T-helper 9 cell (primary cell): ENCODE measurements around the gene RREB1.

Experiments used
- DNase-seq: peaks from one replicate; pipeline ENCODE4 v3.0.0-alpha.2; 2020
- total RNA-seq, 2 donors: gene quantifications; one replicate each; lab custom pipeline; 2026; lab: John Stamatoyannopoulos, UW

Gene RREB1, protein sequence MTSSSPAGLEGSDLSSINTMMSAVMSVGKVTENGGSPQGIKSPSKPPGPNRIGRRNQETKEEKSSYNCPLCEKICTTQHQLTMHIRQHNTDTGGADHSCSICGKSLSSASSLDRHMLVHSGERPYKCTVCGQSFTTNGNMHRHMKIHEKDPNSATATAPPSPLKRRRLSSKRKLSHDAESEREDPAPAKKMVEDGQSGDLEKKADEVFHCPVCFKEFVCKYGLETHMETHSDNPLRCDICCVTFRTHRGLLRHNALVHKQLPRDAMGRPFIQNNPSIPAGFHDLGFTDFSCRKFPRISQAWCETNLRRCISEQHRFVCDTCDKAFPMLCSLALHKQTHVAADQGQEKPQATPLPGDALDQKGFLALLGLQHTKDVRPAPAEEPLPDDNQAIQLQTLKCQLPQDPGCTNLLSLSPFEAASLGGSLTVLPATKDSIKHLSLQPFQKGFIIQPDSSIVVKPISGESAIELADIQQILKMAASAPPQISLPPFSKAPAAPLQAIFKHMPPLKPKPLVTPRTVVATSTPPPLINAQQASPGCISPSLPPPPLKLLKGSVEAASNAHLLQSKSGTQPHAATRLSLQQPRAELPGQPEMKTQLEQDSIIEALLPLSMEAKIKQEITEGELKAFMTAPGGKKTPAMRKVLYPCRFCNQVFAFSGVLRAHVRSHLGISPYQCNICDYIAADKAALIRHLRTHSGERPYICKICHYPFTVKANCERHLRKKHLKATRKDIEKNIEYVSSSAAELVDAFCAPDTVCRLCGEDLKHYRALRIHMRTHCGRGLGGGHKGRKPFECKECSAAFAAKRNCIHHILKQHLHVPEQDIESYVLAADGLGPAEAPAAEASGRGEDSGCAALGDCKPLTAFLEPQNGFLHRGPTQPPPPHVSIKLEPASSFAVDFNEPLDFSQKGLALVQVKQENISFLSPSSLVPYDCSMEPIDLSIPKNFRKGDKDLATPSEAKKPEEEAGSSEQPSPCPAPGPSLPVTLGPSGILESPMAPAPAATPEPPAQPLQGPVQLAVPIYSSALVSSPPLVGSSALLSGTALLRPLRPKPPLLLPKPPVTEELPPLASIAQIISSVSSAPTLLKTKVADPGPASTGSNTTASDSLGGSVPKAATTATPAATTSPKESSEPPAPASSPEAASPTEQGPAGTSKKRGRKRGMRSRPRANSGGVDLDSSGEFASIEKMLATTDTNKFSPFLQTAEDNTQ (N-terminal part only)
- 79.1 to 107 reads per million in 2 donors for total RNA-seq

- peak; percentile 48 for DNase-seq
Observed at GRCh38 chr6:7107578-7108195, at the start of gene RREB1. Gene RREB1 (plus strand): TSS chr6:7107961. CDS start chr6:7181912, 73,951 bp downstream.

GRCh38 chr6:7058250-7058923, 49.4 kb upstream of the RREB1 start:
- no peak for DNase-seq

DNA sequence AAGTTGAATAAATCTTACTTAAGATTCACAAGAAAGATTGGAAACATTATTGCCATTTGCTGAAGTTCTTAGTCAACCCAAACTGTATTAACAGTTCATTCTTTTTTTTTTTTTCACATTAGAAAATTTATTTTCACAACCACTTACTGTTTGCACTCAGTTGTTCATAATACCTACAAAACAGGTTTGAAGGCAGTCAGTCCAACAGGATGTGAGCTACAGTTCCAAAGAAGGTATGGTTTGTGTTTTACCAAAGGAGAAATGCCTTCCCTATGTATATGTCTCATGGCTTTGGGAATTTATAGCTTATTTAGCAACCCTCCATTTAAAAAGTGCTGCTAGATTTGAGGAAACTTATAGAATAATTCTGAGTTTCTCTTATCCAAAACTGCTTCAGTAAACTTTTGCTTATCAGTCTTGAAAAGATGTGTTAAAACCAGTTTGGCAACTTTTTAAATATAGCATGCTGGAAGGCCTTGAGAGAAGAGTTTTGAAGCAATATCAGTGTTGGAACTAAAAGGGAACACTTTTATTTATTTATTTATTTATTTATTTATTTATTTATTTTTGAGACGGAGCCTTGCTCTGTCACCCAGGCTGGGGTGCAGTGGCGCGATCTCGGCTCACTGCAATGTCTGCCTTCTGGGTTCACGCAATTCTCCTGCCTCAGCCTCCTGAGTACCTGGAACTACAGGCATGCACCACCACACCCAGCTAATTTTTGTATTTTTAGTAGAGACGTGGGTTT, 46.8 kb upstream of the RREB1 start:
- DNase-seq, result no peak

- DNase-seq, result no peak
Observed at GRCh38 chr6:7062451-7063162, 45.2 kb upstream of the RREB1 start.

GRCh38 chr6:7067305-7067704, 40.5 kb upstream of the RREB1 start:
- DNase-seq, result no peak

DNA sequence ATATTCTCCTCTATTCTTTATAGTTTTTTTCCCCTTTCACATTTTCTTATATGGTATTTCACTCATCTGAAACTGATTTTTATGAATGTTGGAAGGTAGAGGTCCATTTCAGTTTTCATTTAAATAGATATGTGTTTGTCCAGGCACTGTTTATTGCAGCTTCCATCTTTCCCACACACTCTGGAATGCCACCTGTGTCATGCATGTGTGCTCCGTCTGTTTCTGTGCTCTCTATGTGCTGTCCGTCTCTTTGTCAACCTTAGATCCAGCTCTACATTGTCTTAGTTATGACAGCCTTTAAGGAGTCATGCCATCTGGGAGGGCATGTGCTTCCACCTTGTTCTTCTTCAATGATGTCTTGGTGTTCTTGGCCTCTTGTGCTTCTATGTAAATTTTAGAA, 36.4 kb upstream of the RREB1 start:
- no peak for DNase-seq

- DNase-seq, result no peak
Observed at GRCh38 chr6:7073082-7073820, 34.5 kb upstream of the RREB1 start.

GRCh38 chr6:7073821-7074525, 33.8 kb upstream of the RREB1 start:
- peak; percentile 25 for DNase-seq

- no peak for DNase-seq
Observed at GRCh38 chr6:7074870-7075269, 32.9 kb upstream of the RREB1 start.

DNA sequence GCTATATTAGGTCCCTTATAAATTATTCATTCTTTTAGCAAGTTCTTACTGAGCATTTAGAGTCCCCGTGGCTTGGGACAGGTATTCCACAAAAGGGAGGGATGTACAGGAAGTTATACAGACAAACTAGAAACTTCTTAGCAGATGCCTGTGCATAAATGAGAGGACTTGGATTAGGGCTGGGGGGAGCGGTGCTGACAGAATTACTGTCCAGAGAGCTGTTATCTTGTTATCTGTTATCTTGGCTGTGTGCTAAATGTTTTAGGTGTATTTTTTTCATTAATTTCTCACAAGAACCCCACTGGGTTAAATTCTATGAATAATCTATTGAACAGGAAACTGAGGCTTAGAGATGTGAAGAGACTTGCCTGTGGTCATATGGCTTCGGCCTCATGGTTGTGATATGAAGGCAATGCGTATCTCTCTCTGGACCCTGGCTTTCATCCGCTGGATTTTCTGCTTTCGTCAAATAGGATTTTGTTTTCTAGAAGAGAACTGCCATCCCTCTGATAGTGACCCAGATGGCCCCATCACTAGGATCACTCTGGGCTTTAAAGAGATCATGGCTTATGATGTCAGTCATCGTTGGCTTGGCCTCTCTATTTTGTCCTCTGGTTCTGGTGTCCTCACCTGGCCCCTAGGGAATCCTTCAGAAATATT, 32.3 kb upstream of the RREB1 start:
- no peak for DNase-seq

GRCh38 chr6:7077856-7078255, 29.9 kb upstream of the RREB1 start:
- no peak for DNase-seq

DNA sequence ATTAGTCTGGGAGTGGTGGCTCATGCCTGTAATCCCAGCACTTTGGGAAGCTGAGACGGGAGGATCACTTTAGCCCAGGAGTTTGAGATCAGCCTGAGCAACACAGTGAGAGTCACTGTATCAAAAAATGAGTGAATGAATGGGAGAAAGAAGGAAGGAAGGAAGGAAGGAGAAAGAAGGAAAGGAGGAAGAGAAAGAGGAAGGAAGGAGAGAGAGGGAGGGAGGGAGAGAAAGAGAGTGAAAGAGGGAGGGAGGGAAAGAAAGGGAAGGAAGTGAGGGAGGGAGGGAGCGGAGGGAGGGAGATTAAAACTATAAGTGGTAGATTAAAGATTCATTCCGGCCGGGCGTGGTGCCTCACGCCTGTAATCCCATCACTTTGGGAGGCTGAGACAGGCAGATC, 28.9 kb upstream of the RREB1 start:
- DNase-seq, result no peak

DNA sequence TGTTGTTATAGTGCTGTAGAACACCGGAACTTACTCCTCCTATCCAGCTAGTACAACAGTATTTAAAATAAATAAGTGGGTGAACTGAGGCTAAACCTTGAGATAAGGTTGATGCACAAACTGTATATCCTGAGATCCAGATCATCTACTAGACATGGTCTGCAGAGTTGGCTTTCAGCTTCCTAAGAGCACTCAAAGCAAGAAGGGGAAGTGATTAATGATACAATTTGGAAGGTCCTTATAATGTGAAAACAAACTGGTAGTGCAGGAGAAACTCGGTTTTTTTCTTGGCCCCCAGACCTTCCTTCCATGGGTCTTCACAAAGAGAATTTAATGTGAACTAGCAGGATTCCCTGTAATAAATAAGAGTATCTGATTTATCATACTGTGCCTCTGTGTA, 27.4 kb upstream of the RREB1 start:
- DNase-seq, result no peak

- DNase-seq, result no peak
Observed at GRCh38 chr6:7085911-7086310, 21.9 kb upstream of the RREB1 start.

GRCh38 chr6:7086488-7086887, 21.3 kb upstream of the RREB1 start:
- no peak for DNase-seq

DNA sequence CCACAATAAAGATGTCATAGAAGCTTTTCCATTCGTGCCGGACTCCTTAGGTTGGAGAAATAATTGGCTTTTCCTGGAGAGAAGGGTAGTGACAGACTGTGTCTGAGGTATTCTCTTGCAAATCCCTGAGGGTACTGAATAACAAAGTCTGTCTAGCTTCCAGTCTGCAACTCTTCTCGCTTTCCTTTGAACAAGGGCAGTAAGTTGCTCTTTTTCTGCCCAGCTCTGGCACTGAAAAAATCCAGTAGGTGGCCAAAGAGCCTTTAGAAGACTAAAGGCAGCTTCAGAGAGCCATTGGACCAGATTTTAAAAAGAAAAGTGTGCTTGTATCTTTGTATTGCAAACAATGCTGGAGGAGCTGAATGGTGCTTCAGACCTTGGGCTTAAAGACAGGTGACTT, 20.7 kb upstream of the RREB1 start:
- DNase-seq, result no peak

- no peak for DNase-seq
Observed at GRCh38 chr6:7087491-7087979, 20.2 kb upstream of the RREB1 start.

DNA sequence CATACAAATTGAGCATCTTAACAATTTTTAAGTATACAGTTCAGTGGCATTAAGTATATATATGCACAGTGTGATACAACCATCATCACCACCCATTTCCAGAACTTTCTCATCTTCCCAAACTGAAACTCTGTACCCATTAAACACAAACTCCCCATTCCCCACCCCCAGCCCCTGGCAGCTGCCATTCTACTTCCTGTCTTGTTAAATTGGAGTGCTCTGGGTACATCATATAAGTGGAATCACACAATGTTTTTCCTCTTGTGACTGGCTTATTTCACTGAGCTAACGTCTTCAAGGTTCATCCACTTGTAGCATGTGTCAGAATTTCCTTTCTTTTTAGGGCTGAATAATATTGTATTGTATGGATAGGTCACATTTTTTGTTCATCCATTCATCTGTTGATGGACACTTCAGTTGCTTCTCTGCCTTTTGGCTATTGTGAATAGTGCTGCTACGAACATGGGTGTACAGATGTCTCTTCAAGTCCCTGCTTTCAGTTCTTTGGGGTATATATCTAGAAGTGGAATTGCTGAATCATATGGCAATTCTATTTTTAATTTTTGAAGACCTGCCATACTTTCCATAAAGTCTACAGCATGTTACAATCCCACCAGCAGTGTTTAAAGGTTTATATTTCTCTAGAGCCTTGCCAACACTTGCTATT, 19.6 kb upstream of the RREB1 start:
- DNase-seq, result no peak
